ENCODE data around the gene C6orf163. TPM values are rescaled to one million over a fixed set of nuclear protein-coding genes. Genes with fewer than 3 reads are reported as not detected.

The C6orf163 gene
- total RNA-seq, 1 experiment from 2014 or later, result 1.2 TPM

DNA sequence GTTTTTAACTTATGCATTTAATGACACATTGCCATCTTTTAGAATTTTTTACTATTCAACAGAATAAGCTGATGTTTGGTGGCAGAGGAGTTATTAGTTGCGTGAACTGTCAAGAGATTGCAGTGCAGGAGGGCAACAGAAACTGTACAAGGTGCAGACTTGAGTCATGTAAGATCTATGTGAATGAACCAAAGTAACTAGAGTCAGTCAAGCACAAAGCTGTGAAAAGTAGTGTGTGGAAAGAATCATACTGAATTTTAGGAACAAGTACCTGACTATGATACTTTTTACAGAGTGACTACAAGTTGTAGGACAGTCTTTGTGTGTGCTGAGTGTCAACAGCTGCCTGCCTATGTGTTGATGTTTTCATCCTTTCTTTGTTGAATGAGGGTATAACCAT is 2.7 kb upstream of the C6orf163 start:
- Histone ChIP-seq H3K9me3 (ENCODE audit: control insufficient read depth, low read depth, low read length) (no peaks in the 10 kb centered on the region), H3K18ac (ENCODE audit: insufficient read length, low read depth, low read length) (no peak overlapping the region), H2BK15ac (ENCODE audit: low read depth, low read length) (no peak overlapping the region), H3K23me2 (ENCODE audit: insufficient read length, low read depth, low read length, poor library complexity, severe bottlenecking) (no peaks in the 10 kb centered on the region), H3K27me3 (ENCODE audit: insufficient read depth, low read length) (no peaks in the 10 kb centered on the region), H3K4ac (ENCODE audit: low read depth, low read length) (no peak overlapping the region), H3K56ac (ENCODE audit: insufficient read length, low read depth, low read length) (no peak overlapping the region), H2BK12ac (ENCODE audit: insufficient read length, low read depth, low read length) (no peak overlapping the region), H4K20me1 (ENCODE audit: control insufficient read depth, insufficient read depth, insufficient read length) (no peaks in the 10 kb centered on the region), H3K4me1 (ENCODE audit: insufficient read depth, low read length) (no peaks in the 10 kb centered on the region), H3K14ac (ENCODE audit: insufficient read depth, low read length) (no peak overlapping the region), H2AFZ (ENCODE audit: low read length) (no peak overlapping the region), H3K27ac (ENCODE audit: insufficient read length, low read depth, low read length) (no peak overlapping the region), H3K79me2 (ENCODE audit: insufficient read depth, low read length) (no peaks in the 10 kb centered on the region), H3K9ac (ENCODE audit: extremely low read depth, insufficient read length, low read length) (no peak overlapping the region), H3K23ac (ENCODE audit: insufficient read length, low read depth, low read length) (no peak overlapping the region), H4K5ac (ENCODE audit: insufficient read length, low read depth, low read length) (no peak overlapping the region), H2AK5ac (ENCODE audit: insufficient read length, low read length) (no peak overlapping the region), H2BK120ac (ENCODE audit: low read depth, low read length, poor library complexity, severe bottlenecking) (no peak overlapping the region), H4K8ac (replicated peaks; ENCODE audit: insufficient read length, low read depth, low read length) (no peak overlapping the region), H2BK20ac (ENCODE audit: low read depth, low read length, poor library complexity, severe bottlenecking) (no peak overlapping the region), H2BK5ac (ENCODE audit: insufficient read length, low read length) (no peak overlapping the region), H4K91ac (ENCODE audit: insufficient read length, low read depth, low read length) (no peak overlapping the region), H3K79me1 (ENCODE audit: insufficient read depth, low read depth, low read length, poor library complexity, severe bottlenecking) (no peaks in the 10 kb centered on the region), H3T11ph (ENCODE audit: low read length) (no peak overlapping the region), H3K4me2 (ENCODE audit: insufficient read depth, insufficient read length, low read length) (no peak overlapping the region)
- H3K27me3 Mint-ChIP-seq (ENCODE audit: low read depth), result no peaks in the 10 kb centered on the region
- H3K36me3 Mint-ChIP-seq (ENCODE audit: insufficient read depth in 1 of 3, low read depth in 3 of 3), result no peaks in the 10 kb centered on the region; a peak in 1 of 7 replicates
- H3K4me3 Mint-ChIP-seq, result no peak overlapping the region
- H3K27ac Mint-ChIP-seq, result no peak overlapping the region
- no peaks in the 10 kb centered on the region for H3K9me3 Mint-ChIP-seq
- TF ChIP-seq, protein P1, sequence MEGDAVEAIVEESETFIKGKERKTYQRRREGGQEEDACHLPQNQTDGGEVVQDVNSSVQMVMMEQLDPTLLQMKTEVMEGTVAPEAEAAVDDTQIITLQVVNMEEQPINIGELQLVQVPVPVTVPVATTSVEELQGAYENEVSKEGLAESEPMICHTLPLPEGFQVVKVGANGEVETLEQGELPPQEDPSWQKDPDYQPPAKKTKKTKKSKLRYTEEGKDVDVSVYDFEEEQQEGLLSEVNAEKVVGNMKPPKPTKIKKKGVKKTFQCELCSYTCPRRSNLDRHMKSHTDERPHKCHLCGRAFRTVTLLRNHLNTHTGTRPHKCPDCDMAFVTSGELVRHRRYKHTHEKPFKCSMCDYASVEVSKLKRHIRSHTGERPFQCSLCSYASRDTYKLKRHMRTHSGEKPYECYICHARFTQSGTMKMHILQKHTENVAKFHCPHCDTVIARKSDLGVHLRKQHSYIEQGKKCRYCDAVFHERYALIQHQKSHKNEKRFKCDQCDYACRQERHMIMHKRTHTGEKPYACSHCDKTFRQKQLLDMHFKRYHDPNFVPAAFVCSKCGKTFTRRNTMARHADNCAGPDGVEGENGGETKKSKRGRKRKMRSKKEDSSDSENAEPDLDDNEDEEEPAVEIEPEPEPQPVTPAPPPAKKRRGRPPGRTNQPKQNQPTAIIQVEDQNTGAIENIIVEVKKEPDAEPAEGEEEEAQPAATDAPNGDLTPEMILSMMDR (conservative IDR thresholded peaks at IDR 0.05), result no peak
- no CpG with 5 or more reads among the region's 1 CpG for WGBS (ENCODE audit: extremely low coverage, insufficient read length, low lambda C conversion rate)
- DNase-seq, result no peak
- no peaks in the 10 kb centered on the region; a peak in 1 of 4 replicates for H3K4me1 Mint-ChIP-seq

Data from H9 (cell line).